ENCODE measurements around the gene SMAD9.

The SMAD9 gene

DNA sequence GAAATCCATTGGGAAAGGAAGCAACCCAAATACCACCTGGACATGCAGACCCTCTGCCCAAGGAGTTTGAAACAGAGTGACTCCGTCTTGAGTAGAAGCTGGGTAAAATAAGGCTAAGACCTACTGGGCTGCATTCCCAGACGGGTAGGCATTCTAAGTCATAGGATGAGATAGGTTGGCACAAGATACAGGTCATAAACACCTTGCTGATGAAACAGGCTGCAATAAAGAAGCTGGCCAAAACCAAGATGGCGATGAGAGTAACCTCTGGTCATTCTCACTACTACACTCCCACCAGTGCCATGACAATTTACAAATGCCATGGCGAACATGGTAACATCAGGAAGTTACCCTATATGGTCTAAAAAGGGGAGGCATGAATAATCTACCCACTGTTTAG is 60.8 kb downstream of the SMAD9 start:
- no peak overlapping the region for H3K4me3 ChIP-seq (ENCODE audit: low read depth, low read length)
- TF ChIP-seq, protein P1, sequence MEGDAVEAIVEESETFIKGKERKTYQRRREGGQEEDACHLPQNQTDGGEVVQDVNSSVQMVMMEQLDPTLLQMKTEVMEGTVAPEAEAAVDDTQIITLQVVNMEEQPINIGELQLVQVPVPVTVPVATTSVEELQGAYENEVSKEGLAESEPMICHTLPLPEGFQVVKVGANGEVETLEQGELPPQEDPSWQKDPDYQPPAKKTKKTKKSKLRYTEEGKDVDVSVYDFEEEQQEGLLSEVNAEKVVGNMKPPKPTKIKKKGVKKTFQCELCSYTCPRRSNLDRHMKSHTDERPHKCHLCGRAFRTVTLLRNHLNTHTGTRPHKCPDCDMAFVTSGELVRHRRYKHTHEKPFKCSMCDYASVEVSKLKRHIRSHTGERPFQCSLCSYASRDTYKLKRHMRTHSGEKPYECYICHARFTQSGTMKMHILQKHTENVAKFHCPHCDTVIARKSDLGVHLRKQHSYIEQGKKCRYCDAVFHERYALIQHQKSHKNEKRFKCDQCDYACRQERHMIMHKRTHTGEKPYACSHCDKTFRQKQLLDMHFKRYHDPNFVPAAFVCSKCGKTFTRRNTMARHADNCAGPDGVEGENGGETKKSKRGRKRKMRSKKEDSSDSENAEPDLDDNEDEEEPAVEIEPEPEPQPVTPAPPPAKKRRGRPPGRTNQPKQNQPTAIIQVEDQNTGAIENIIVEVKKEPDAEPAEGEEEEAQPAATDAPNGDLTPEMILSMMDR (IDR thresholded peaks at IDR 0.05; ENCODE audit: insufficient read depth, low read depth, low read length, missing control alignments) = no peak
- no peak for DNase-seq (ENCODE audit: low read depth)

DNA sequence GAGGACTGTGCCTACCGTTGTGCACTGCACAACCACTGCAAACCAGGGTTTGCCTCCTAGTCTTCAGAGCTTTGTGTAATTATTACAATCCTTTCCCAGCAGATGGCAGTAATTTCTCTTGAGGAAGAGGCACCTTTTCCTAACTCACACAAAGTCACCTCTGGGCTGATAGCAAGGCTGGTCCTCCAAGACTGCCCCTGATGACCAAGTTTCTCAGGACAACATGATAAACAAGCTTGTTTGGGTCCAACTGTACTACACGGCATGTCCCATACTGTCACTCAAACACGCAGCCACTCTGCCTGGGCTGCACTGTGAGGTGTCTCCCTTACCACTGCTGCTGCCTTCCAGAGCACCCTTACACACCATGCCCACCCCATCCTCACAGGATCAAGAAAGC is 61.7 kb downstream of the SMAD9 start:
- peak; percentile 58 for DNase-seq (ENCODE audit: low read depth)

DNA sequence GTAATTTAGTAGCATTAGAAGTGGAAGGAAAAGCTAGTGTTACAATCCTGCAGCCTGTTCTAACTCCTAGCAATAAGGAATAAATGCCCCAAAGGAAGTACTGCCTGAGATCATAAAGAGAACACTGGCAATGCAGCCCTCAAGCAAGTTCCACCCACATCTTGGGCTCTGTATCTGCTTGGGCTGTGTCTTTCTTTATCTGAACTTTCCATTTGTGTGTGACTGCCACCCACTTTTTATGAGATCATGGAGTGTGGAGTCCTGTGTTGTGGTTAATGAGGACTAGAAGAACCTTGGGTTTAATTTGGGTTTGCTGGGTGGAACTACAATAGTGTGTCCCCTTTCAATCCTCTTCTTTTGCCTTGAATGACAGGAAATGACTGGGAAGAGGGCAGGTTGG is 62.8 kb downstream of the SMAD9 start:
- TF ChIP-seq, protein P1 (IDR thresholded peaks at IDR 0.05; ENCODE audit: insufficient read depth, low read depth, low read length, missing control alignments) = no peak
- DNase-seq (ENCODE audit: low read depth) = no peak
- no peak overlapping the region for H3K4me3 ChIP-seq (ENCODE audit: low read depth, low read length)

More for the DNA sequence above, 61.7 kb downstream of the SMAD9 start:
- TF ChIP-seq, protein P1 (IDR thresholded peaks at IDR 0.05; ENCODE audit: insufficient read depth, low read depth, low read length, missing control alignments) = peak; percentile 43
- H3K4me3 ChIP-seq (ENCODE audit: low read depth, low read length) = no peak overlapping the region

DNA sequence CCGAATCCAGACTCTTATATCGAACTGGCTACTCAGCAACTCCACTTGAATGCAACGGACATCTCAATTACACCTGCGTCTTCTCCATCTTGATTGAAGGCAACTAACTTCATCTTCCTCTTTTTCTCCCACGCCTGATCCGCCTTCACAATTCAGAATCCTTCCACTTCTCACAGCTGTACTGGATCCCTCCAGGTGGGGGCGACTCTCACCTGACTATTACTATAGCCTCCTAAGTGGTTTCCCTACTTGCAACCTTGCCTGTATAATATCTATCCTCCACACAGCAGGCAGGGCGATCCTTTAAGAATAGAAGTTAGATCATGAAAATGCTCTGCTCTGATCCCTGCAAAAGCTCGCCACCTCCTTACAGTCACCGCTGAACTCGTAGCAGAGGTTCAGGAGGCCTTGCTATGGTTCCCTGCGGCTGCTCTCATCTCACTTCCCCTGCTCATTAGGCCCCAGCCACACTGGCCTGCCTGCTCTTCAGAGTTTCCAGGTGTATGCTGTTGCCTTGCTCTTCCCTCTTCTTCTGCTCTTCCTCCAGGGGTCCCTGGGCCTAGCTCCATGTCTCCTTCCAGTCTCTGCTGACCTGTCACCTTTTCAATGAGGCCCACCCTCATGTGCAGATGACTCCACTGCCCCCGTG is 69.1 kb downstream of the SMAD9 start:
- peak; percentile 8 for DNase-seq (ENCODE audit: low read depth)
- TF ChIP-seq, protein P1 (IDR thresholded peaks at IDR 0.05; ENCODE audit: insufficient read depth, low read depth, low read length, missing control alignments) = peak; percentile 5
- no peak overlapping the region for H3K4me3 ChIP-seq (ENCODE audit: low read depth, low read length)

DNA sequence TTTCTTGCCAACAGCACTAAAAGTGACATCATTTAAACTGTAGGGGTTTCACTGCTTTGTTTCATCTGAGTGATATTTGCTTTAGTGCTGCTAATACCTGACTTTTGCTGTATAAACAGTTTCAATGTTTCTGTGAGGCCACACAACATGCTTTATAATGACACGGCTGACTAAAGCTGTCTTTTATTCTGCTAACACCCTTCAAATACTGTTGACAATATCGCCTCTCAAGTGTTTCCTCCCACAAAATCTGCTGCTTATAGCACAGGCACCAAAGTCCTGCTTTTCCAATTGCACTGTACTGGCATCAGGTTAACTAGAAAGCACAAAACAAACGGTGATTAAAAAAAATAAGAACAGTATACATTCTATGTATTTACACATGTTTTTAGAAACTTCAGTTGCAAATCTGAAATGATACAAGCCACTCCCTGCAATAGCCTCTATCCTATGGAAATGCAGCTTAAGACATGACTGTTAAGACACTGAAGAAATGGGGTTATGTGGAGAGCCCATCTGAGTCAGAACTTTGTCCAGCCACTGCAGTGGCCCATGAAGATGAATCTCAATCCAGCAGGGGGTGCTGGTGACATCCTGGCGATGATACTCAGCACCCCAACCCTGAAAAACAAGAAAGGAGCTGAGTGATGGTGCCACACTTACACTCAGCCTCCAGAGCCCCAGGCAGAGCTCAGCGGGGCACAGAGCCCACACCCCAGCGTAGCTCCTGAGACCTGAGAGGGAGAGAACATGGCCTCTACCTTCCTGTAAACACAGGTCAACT is 71.6 kb downstream of the SMAD9 start:
- DNase-seq (ENCODE audit: low read depth) = peak; percentile 52
- TF ChIP-seq, protein P1 (IDR thresholded peaks at IDR 0.05; ENCODE audit: insufficient read depth, low read depth, low read length, missing control alignments) = peak; percentile 45
- H3K4me3 ChIP-seq (ENCODE audit: low read depth, low read length) = no peak overlapping the region

DNA sequence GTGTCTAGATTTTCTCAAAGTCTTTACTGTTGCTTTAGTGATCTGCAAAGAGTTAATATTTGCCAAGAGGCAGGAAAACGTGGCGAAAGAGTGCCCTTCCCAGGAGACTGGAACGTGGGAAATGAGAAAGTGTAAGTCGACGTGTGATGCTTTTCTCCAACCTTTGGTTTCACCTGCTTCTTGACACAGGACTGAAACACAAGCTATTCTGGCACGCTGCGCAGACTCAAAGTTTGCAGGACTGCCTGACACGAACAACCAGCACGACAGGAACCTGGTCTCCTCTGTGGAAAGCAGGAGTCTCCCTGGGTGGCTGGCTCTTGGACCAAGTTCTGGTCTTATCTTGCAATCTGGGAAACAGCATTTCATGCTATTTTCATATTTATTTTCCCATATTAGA is 72.4 kb downstream of the SMAD9 start:
- no peak for DNase-seq (ENCODE audit: low read depth)
- TF ChIP-seq, protein P1 (IDR thresholded peaks at IDR 0.05; ENCODE audit: insufficient read depth, low read depth, low read length, missing control alignments) = no peak
- no peak overlapping the region for H3K4me3 ChIP-seq (ENCODE audit: low read depth, low read length)

Data from GM12865 (cell line).